HCT116 (cell line): Measurements from ENCODE around the gene SPEF2.

Source experiments
- EZH2 ChIP-seq: fragments of 200-600 bp; sonication (generic); IDR thresholded peaks from 2 replicates; pipeline ENCODE4 v1.6.1; 2017; ENCODE audit warnings: antibody characterized with exemption, mixed run types
- POLR2A ChIP-seq: IDR thresholded peaks from 2 replicates; pipeline ENCODE4 v1.7.0; 2011; ENCODE audit warnings: borderline replicate concordance; ENCODE audit not compliant: insufficient read depth, insufficient read length; ENCODE audit errors: extremely low read depth
- POLR2AphosphoS5 ChIP-seq: IDR thresholded peaks from 2 replicates; pipeline ENCODE4 v1.6.1; 2011; ENCODE audit warnings: mild to moderate bottlenecking, low read depth, low read length, moderate library complexity
- RAD21 ChIP-seq: IDR thresholded peaks from 2 replicates; pipeline ENCODE4 v1.6.1; 2012; ENCODE audit warnings: low read depth, mild to moderate bottlenecking
- SP1 ChIP-seq: IDR thresholded peaks from 2 replicates; pipeline ENCODE4 v1.6.1; 2012; ENCODE audit warnings: low read depth
- YY1 ChIP-seq: IDR thresholded peaks from 2 replicates; pipeline ENCODE4 v1.6.1; 2011; ENCODE audit warnings: low read length, low read depth, moderate library complexity, mild to moderate bottlenecking; ENCODE audit not compliant: insufficient replicate concordance; ENCODE audit errors: extremely low read depth
- ZFX ChIP-seq: fragments of 450-650 bp; IDR thresholded peaks from 2 replicates; pipeline ENCODE4 v1.6.1; 2017
- TF ChIP-seq, protein P1 (sequence below), 3 experiments: fragments of 200-600 bp in 1 of 3; sonication (generic) in 1 of 3; IDR thresholded peaks in 2 of 3; conservative IDR thresholded peaks in 1 of 3; 2 replicates each; pipeline ENCODE4 v1.5.1; 2012 to 2017; ENCODE audit warnings: low read depth in 2 of 3, low read length in 2 of 3, antibody characterized with exemption in 1 of 3, borderline replicate concordance in 1 of 3, control low read depth in 1 of 3, mild to moderate bottlenecking in 1 of 3, mixed read lengths in 1 of 3, mixed run types in 1 of 3, moderate library complexity in 1 of 3; ENCODE audit not compliant: insufficient read depth in 1 of 3
- TF ChIP-seq, protein P2 (sequence below): IDR thresholded peaks from 2 replicates; pipeline ENCODE4 v1.6.1; 2012
- TF ChIP-seq, protein P3 (sequence below): IDR thresholded peaks from 2 replicates; pipeline ENCODE4 v1.6.1; 2011; ENCODE audit warnings: mild to moderate bottlenecking, low read length, moderate library complexity; ENCODE audit not compliant: insufficient replicate concordance; ENCODE audit errors: extremely low read depth
- TF ChIP-seq, protein P4 (sequence below): IDR thresholded peaks from 2 replicates; pipeline ENCODE4 v1.6.1; 2012

DNA sequence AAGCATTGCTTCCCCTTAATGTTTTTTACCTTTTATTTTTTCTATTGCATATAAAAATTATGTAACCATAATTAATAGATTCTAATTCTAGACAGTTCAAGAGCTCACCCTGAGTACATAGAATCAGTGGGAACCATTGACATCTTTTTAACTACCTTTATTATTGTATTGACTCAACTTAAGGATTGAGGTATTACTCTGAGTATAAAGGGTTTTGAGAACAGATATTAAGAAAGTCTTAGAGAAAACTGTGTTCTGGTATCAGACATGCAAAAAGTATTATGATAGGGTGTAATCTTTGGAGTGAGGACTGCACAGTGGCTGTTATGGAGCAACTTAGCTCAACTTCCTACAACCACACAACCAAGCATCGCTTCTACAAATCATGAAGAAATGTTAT lies 8.9 kb downstream of the SPEF2 start:
- TF ChIP-seq, protein P1, sequence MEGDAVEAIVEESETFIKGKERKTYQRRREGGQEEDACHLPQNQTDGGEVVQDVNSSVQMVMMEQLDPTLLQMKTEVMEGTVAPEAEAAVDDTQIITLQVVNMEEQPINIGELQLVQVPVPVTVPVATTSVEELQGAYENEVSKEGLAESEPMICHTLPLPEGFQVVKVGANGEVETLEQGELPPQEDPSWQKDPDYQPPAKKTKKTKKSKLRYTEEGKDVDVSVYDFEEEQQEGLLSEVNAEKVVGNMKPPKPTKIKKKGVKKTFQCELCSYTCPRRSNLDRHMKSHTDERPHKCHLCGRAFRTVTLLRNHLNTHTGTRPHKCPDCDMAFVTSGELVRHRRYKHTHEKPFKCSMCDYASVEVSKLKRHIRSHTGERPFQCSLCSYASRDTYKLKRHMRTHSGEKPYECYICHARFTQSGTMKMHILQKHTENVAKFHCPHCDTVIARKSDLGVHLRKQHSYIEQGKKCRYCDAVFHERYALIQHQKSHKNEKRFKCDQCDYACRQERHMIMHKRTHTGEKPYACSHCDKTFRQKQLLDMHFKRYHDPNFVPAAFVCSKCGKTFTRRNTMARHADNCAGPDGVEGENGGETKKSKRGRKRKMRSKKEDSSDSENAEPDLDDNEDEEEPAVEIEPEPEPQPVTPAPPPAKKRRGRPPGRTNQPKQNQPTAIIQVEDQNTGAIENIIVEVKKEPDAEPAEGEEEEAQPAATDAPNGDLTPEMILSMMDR (IDR thresholded peaks at IDR 0.05 in 2 of 3, conservative IDR thresholded peaks at IDR 0.05 in 1 of 3; ENCODE audit: borderline replicate concordance in 1 of 3, insufficient read depth in 1 of 3, low read depth in 2 of 3, low read length in 2 of 3) = no peak
- TF ChIP-seq, protein P2, sequence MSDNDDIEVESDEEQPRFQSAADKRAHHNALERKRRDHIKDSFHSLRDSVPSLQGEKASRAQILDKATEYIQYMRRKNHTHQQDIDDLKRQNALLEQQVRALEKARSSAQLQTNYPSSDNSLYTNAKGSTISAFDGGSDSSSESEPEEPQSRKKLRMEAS = no peak
- TF ChIP-seq POLR2A (no peak), SP1 (no peak), RAD21 (no peak), POLR2AphosphoS5 (no peak), EZH2 (no peak), YY1 (no peak), ZFX (no peak)
- TF ChIP-seq, protein P3, sequence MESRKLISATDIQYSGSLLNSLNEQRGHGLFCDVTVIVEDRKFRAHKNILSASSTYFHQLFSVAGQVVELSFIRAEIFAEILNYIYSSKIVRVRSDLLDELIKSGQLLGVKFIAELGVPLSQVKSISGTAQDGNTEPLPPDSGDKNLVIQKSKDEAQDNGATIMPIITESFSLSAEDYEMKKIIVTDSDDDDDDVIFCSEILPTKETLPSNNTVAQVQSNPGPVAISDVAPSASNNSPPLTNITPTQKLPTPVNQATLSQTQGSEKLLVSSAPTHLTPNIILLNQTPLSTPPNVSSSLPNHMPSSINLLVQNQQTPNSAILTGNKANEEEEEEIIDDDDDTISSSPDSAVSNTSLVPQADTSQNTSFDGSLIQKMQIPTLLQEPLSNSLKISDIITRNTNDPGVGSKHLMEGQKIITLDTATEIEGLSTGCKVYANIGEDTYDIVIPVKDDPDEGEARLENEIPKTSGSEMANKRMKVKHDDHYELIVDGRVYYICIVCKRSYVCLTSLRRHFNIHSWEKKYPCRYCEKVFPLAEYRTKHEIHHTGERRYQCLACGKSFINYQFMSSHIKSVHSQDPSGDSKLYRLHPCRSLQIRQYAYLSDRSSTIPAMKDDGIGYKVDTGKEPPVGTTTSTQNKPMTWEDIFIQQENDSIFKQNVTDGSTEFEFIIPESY = no peak
- TF ChIP-seq, protein P4, sequence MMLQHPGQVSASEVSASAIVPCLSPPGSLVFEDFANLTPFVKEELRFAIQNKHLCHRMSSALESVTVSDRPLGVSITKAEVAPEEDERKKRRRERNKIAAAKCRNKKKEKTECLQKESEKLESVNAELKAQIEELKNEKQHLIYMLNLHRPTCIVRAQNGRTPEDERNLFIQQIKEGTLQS = no peak
